Breast epithelium (tissue), 3 donors: ENCODE measurements around the gene IGF1R.

Experiments used
- POLR2A ChIP-seq: fragments of 450-650 bp; IDR thresholded peaks from one replicate; pipeline ENCODE4 v1.6.1; 2016; ENCODE audit warnings: antibody characterized with exemption, mild to moderate bottlenecking, moderate library complexity
- POLR2AphosphoS5 ChIP-seq, 3 donors: sonication (generic); formaldehyde crosslinking; IDR thresholded peaks; one replicate each; pipeline ENCODE4 v1.6.1; 2017; ENCODE audit warnings: antibody characterized with exemption in 3 of 3
- TF ChIP-seq, protein P1 (sequence below), 3 donors: fragments of 450-650 bp; IDR thresholded peaks; one replicate each; pipeline ENCODE4 v1.5.1; 2016 to 2017; ENCODE audit warnings: antibody characterized with exemption in 3 of 3, mild to moderate bottlenecking in 3 of 3, moderate library complexity in 3 of 3

DNA sequence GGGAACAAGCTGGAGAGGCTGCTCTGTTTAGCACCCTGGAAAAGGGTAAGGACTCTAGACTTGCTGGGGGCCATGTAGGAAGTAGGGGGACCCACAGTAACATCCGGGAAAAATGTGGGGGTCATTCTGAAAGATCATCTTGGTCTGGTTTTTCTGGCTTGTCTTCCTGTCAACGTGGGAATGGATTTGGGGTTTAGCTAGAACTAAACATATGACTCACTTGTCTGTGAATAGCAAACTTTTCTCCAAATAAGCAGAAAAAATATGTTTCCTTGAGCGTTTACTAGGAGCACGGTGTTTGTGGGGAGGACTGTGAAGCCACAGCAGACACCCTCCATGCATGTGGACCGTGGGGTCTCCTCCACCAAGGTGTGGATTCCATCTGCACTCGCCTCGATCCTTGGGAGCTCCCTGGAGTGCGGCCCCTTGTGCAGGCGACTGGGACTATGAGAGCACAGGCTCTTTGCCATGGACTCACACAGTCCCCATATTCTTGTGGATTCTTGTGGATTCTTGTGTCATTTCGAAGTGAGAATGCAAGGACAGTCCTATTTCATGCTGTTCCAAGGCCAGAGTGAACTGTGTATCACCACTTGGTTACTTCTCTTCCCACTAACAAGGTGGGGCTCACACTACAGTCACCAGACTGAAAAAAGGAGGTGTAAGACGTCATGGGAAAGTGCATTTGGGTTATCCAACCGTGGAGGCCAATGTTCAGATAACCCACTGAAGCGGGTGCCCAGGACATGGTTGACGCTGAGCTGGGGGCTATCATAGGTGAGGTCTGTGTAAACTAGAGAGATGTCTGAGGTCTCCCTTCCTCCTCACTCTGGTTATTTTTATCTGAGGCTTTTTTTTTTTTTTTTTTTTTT lies 333.7 kb downstream of the IGF1R start:
- TF ChIP-seq, protein P1, sequence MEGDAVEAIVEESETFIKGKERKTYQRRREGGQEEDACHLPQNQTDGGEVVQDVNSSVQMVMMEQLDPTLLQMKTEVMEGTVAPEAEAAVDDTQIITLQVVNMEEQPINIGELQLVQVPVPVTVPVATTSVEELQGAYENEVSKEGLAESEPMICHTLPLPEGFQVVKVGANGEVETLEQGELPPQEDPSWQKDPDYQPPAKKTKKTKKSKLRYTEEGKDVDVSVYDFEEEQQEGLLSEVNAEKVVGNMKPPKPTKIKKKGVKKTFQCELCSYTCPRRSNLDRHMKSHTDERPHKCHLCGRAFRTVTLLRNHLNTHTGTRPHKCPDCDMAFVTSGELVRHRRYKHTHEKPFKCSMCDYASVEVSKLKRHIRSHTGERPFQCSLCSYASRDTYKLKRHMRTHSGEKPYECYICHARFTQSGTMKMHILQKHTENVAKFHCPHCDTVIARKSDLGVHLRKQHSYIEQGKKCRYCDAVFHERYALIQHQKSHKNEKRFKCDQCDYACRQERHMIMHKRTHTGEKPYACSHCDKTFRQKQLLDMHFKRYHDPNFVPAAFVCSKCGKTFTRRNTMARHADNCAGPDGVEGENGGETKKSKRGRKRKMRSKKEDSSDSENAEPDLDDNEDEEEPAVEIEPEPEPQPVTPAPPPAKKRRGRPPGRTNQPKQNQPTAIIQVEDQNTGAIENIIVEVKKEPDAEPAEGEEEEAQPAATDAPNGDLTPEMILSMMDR (IDR thresholded peaks at IDR 0.05): no peak
- TF ChIP-seq POLR2A (no peak), POLR2AphosphoS5 (IDR thresholded peaks at IDR 0.05) (no peak)
